H1 (cell line): ENCODE measurements around the gene BEST3.
A peak's percentile ranks its signal among the peaks of the same experiment; 100 is the strongest.

Experiments
- BACH1 ChIP-seq: IDR thresholded peaks from 2 replicates; pipeline ENCODE4 v1.6.1; 2012; ENCODE audit warnings: low read length, improper control_type of control experiment
- BCL11A ChIP-seq, 2 experiments: IDR thresholded peaks; one replicate each; pipeline ENCODE4 v1.6.1; 2011; ENCODE audit warnings: low read depth in 2 of 2, low read length in 2 of 2, mild to moderate bottlenecking in 2 of 2
- EP300 ChIP-seq, 2 experiments: IDR thresholded peaks; 1 replicate in 1 of 2; 2 replicates in 1 of 2; pipeline ENCODE4 v1.6.1; 2011 to 2012; ENCODE audit warnings: low read depth in 2 of 2, low read length in 2 of 2, mild to moderate bottlenecking in 2 of 2, borderline replicate concordance in 1 of 2, inconsistent platforms in 1 of 2, moderate library complexity in 1 of 2
- EZH2 ChIP-seq: fragments of 200-600 bp; sonication (generic); IDR thresholded peaks from 2 replicates; pipeline ENCODE4 v1.7.1; 2012; ENCODE audit warnings: low read depth, mild to moderate bottlenecking, moderate library complexity, low read length, inconsistent platforms; ENCODE audit not compliant: severe bottlenecking
- GABPA ChIP-seq: IDR thresholded peaks from 2 replicates; pipeline ENCODE4 v1.6.1; 2011; ENCODE audit warnings: mild to moderate bottlenecking, low read length, moderate library complexity, borderline replicate concordance; ENCODE audit not compliant: insufficient read depth
- KDM1A ChIP-seq: fragments of 200-600, 300-600 bp; sonication (generic); IDR thresholded peaks from 2 replicates; pipeline ENCODE4 v1.7.1; 2016; ENCODE audit warnings: mild to moderate bottlenecking, low read length, borderline replicate concordance
- POLR2A ChIP-seq, 2 experiments: IDR thresholded peaks; 1 replicate in 1 of 2; 2 replicates in 1 of 2; pipeline ENCODE4 v1.6.1; 2011; ENCODE audit warnings: low read depth in 2 of 2, low read length in 2 of 2, mild to moderate bottlenecking in 2 of 2; ENCODE audit errors: control extremely low read depth in 1 of 2
- POLR2AphosphoS5 ChIP-seq: IDR thresholded peaks from 2 replicates; pipeline ENCODE4 v1.6.1; 2011; ENCODE audit warnings: low read depth, low read length
- SP1 ChIP-seq: IDR thresholded peaks from 2 replicates; pipeline ENCODE4 v1.6.1; 2011; ENCODE audit warnings: low read depth, low read length
- ZNF274 ChIP-seq: IDR thresholded peaks from 2 replicates; pipeline ENCODE4 v1.7.0; 2012; ENCODE audit warnings: low read length, borderline replicate concordance; ENCODE audit errors: extremely low read depth
- TF ChIP-seq, protein P1 (sequence below), 3 experiments: IDR thresholded peaks; 1 replicate in 2 of 3; 2 replicates in 1 of 3; pipeline versions ENCODE4 v1.5.1 to v1.6.1; 2011; ENCODE audit warnings: low read length in 3 of 3, mild to moderate bottlenecking in 3 of 3, inconsistent platforms in 2 of 3, low read depth in 1 of 3, moderate library complexity in 1 of 3; ENCODE audit not compliant: insufficient read depth in 1 of 3; ENCODE audit errors: control extremely low read depth in 1 of 3
- TF ChIP-seq, protein P2 (sequence below): IDR thresholded peaks from 2 replicates; pipeline ENCODE4 v1.6.1; 2012; ENCODE audit warnings: inconsistent platforms
- TF ChIP-seq, protein P3 (sequence below): IDR thresholded peaks from 2 replicates; pipeline ENCODE4 v1.6.1; 2012; ENCODE audit warnings: inconsistent platforms
- TF ChIP-seq, protein P4 (sequence below): IDR thresholded peaks from 2 replicates; pipeline ENCODE4 v1.6.1; 2011; ENCODE audit warnings: low read depth, mild to moderate bottlenecking, low read length; ENCODE audit not compliant: insufficient read depth

DNA sequence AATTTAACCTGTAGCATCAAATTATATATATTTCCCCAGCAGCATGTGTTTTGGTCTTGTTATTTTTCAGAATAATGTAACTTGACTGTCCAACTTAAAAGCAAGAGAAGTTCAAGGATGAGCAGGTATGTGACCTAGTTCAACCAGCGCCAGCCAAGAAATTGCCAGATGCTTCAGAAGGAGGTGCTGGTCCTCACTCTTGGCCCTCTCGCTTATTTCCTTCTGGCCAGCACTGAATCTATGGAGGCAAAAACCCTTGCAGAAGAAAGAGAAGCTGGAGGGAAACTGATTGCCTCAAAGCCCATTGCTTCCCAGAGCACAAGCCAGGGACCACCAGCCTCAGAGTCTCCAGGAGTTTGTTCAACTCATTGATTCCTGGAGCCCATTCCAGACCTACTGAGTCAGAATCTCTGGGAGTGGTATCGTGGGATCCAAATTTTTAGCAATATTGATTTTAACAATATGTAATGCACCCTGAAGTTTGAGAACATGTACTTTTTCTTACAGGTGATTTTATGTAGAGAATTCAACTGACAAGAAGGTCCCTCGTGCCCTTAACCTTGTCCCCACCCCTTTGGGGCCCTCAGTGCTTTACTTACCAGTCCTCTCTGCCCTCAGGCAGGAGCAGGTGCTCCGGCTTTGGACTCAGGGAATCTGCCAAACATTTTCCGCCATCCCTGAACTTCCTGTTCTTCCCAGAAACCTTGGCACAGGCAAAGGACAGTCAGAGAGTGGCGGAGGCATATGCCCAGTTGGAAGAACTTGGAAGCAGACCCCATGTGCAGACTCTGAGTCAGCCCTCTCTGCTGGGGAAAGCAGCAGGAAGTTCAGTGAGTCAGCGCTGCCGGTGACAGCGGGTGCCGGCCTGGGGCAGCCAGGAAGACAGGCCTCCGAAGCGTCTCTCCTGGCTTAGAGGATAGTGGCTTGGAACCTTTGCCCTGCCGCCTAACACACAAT, 10.4 kb downstream of the BEST3 start:
- TF ChIP-seq, protein P1, sequence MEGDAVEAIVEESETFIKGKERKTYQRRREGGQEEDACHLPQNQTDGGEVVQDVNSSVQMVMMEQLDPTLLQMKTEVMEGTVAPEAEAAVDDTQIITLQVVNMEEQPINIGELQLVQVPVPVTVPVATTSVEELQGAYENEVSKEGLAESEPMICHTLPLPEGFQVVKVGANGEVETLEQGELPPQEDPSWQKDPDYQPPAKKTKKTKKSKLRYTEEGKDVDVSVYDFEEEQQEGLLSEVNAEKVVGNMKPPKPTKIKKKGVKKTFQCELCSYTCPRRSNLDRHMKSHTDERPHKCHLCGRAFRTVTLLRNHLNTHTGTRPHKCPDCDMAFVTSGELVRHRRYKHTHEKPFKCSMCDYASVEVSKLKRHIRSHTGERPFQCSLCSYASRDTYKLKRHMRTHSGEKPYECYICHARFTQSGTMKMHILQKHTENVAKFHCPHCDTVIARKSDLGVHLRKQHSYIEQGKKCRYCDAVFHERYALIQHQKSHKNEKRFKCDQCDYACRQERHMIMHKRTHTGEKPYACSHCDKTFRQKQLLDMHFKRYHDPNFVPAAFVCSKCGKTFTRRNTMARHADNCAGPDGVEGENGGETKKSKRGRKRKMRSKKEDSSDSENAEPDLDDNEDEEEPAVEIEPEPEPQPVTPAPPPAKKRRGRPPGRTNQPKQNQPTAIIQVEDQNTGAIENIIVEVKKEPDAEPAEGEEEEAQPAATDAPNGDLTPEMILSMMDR (IDR thresholded peaks at IDR 0.05; ENCODE audit: control extremely low read depth in 1 of 3, insufficient read depth in 1 of 3, low read depth in 1 of 3, low read length in 3 of 3), result no peak
- no peak for TF ChIP-seq ZNF274
- TF ChIP-seq BCL11A (IDR thresholded peaks at IDR 0.05; ENCODE audit: low read depth in 2 of 2, low read length in 2 of 2), result no peak
- no peak for TF ChIP-seq POLR2AphosphoS5
- TF ChIP-seq BACH1, result peak; percentile 97
- TF ChIP-seq, protein P2, sequence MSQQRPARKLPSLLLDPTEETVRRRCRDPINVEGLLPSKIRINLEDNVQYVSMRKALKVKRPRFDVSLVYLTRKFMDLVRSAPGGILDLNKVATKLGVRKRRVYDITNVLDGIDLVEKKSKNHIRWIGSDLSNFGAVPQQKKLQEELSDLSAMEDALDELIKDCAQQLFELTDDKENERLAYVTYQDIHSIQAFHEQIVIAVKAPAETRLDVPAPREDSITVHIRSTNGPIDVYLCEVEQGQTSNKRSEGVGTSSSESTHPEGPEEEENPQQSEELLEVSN, result no peak
- TF ChIP-seq, protein P3, sequence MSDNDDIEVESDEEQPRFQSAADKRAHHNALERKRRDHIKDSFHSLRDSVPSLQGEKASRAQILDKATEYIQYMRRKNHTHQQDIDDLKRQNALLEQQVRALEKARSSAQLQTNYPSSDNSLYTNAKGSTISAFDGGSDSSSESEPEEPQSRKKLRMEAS, result no peak
- TF ChIP-seq GABPA, result no peak
- TF ChIP-seq EP300 (IDR thresholded peaks at IDR 0.05; ENCODE audit: borderline replicate concordance in 1 of 2, low read depth in 2 of 2, low read length in 2 of 2), result no peak
- TF ChIP-seq, protein P4, sequence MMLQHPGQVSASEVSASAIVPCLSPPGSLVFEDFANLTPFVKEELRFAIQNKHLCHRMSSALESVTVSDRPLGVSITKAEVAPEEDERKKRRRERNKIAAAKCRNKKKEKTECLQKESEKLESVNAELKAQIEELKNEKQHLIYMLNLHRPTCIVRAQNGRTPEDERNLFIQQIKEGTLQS, result no peak
- no peak for TF ChIP-seq POLR2A (IDR thresholded peaks at IDR 0.05; ENCODE audit: control extremely low read depth in 1 of 2, low read depth in 2 of 2, low read length in 2 of 2)
- no peak for TF ChIP-seq EZH2
- no peak for TF ChIP-seq KDM1A
- no peak for TF ChIP-seq SP1
